ENCODE results near the gene TMED1.

DNA sequence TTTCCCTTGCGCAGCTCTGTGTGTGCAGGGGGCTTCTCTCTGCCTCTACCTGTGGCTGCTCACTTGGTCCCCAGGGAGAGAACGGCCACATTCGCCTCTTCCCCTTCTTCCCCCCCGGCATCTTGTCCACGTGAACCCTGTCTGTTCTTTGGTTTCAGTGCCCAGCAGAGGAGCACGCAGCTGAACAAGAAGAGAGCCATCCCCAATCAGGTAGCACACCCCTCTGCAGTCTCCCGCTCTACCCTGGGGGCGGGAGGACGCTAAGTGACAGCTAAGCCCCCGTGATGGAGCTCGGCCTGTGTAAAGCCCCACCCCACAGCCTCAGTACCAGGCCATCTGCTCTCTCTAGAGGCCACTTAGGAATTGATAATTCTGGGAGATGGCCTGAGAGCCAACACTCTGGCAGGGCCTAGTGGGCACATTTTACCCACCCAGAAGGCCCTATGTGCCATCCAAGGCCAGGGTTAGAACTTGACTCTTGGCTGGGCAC, 30.2 kb downstream of the TMED1 start:
- TF ChIP-seq SUZ12 (IDR thresholded peaks at IDR 0.05) (no peak), BHLHE40 (IDR thresholded peaks at IDR 0.05; ENCODE audit: borderline replicate concordance) (no peak), TARDBP (IDR thresholded peaks at IDR 0.05) (no peak), FOXA1 (IDR thresholded peaks at IDR 0.05) (no peak), SP1 (IDR thresholded peaks at IDR 0.05) (no peak), L3MBTL2 (conservative IDR thresholded peaks at IDR 0.05) (no peak)

Measured in HEK293T (cell line).